ENCODE data around the gene S100A3. TPM values are rescaled to one million over a fixed set of nuclear protein-coding genes. Genes with fewer than 3 reads are reported as not detected.

Gene S100A3
- polyA plus RNA-seq, 1 of the 3 experiments (the other 2 are of a cell fraction) = 11.8 TPM

- Histone ChIP-seq H2AFZ (ENCODE audit: low read depth) (peak overlapping the region; percentile 79), H4K20me1 (ENCODE audit: insufficient read depth) (no peaks in the 10 kb centered on the region), H3F3A (replicated peaks; ENCODE audit: insufficient read depth) (peaks cover 22% of the 10 kb centered on the region), H3K79me2 (ENCODE audit: insufficient read depth) (no peaks in the 10 kb centered on the region), H3K9me3 (no peaks in the 10 kb centered on the region), H3K27me3 (ENCODE audit: insufficient read depth) (no peaks in the 10 kb centered on the region), H3K36me3 (replicated peaks in 1 of 2; ENCODE audit: control insufficient read depth in 1 of 2, insufficient read depth in 2 of 2, low read length in 1 of 2) (no peaks in the 10 kb centered on the region), H3K4me2 (0 out of 2 replicates have a peak overlapping the region, but pooled peaks have one; percentile 7), H3K4me1 (ENCODE audit: control insufficient read depth in 1 of 2, insufficient read depth in 2 of 2, low read depth in 1 of 2, low read length in 1 of 2) (peaks cover 6 to 14% of the 10 kb centered on the region in 2 experiments; a peak in 3 of 4 replicates), H3K9ac (no peak overlapping the region), H3K9me2 (no peaks in the 10 kb centered on the region), H3K27ac (ENCODE audit: low read depth in 2 of 2, low read length in 1 of 2) (peak overlapping the region in 1 of 2 experiments; percentile 77; a peak in 2 of 4 replicates), H3K4me3 (ENCODE audit: low read depth in 2 of 2, low read length in 1 of 2) (no peak overlapping the region)
- DNase-seq = no peak
- ChIA-PET CTCF (interaction anchor here (0.6 to 7.4 kb wide), 25 partner anchors 8 to 221 kb away, joined by 3 to 283 read pairs (median 7); partner anchors contain the start of genes CHTOP, NPR1, S100A14 and S100A16), POLR2A (interaction anchor here (2.1 kb wide), 1 partner anchor 61 kb away, joined by 12 read pairs; the partner anchor contains the start of gene CHTOP)
- TF ChIP-seq CHD2 (IDR thresholded peaks at IDR 0.05; ENCODE audit: low read length, partially characterized antibody) (no peak), USF1 (IDR thresholded peaks at IDR 0.05; ENCODE audit: borderline replicate concordance, low read depth) (no peak), EP300 (IDR thresholded peaks at IDR 0.05; ENCODE audit: borderline replicate concordance in 1 of 2, low read depth in 1 of 2, low read length in 1 of 2) (no peak), MAX (IDR thresholded peaks at IDR 0.05; ENCODE audit: low read depth) (no peak), RAD21 (IDR thresholded peaks at IDR 0.05; ENCODE audit: low read length) (no peak), FOXJ3 (CRISPR knock-in tag; IDR thresholded peaks at IDR 0.05) (no peak), POLR2AphosphoS5 (IDR thresholded peaks at IDR 0.05; ENCODE audit: low read depth, low read length) (no peak), TCF12 (IDR thresholded peaks at IDR 0.05) (no peak), YY1 (IDR thresholded peaks at IDR 0.05; ENCODE audit: low read depth) (no peak), FOXM1 (IDR thresholded peaks at IDR 0.05; ENCODE audit: low read depth) (no peak), SMC3 (IDR thresholded peaks at IDR 0.05; ENCODE audit: low read depth, low read length) (no peak), MEF2A (IDR thresholded peaks at IDR 0.05; ENCODE audit: borderline replicate concordance, low read depth) (no peak), USF2 (IDR thresholded peaks at IDR 0.05; ENCODE audit: borderline replicate concordance, low read depth, low read length) (no peak), PBX3 (IDR thresholded peaks at IDR 0.05) (no peak), NFIC (IDR thresholded peaks at IDR 0.05; ENCODE audit: borderline replicate concordance) (no peak), GABPA (IDR thresholded peaks at IDR 0.05; ENCODE audit: low read depth) (no peak), TEAD4 (IDR thresholded peaks at IDR 0.05; ENCODE audit: borderline replicate concordance, insufficient read depth) (no peak), SIN3A (IDR thresholded peaks at IDR 0.05; ENCODE audit: borderline replicate concordance, low read depth, low read length) (no peak)
- 81% methylated on average over 3 of the region's 3 CpGs for WGBS (ENCODE audit: low lambda C conversion rate)
Measured at GRCh38 chr1:153573351-153573750, 24.3 kb upstream of the S100A3 start.
